HL-60 (cell line): ENCODE results near the gene PLEKHG4B.

ENCODE experiments used
- CTCF ChIP-seq: IDR thresholded peaks from one replicate; pipeline ENCODE4 v1.5.1; 2011; ENCODE audit warnings: low read length, control low read depth, inconsistent platforms; ENCODE audit not compliant: insufficient read depth
- POLR2AphosphoS5 ChIP-seq: IDR thresholded peaks from 2 replicates; pipeline ENCODE4 v1.6.1; 2012; ENCODE audit warnings: low read depth
- REST ChIP-seq: IDR thresholded peaks from 2 replicates; pipeline ENCODE4 v1.6.1; 2012; ENCODE audit warnings: low read depth; ENCODE audit not compliant: insufficient replicate concordance
- SPI1 ChIP-seq: IDR thresholded peaks from 2 replicates; pipeline ENCODE4 v1.6.1; 2012; ENCODE audit warnings: low read depth, mild to moderate bottlenecking, borderline replicate concordance

GRCh38 chr5:191036-191948, 99.3 kb downstream of the PLEKHG4B start, which contains the start of gene LRRC14B:
- TF ChIP-seq POLR2AphosphoS5 (peak; percentile 18; the same call in 1 of the 2 replicates), CTCF (no peak), SPI1 (no peak), REST (no peak)
